Measurements from ENCODE around the gene SHISAL2A.
"Not testable (repeated sequence)": the region's sequence is repeated elsewhere in the genome, so short reads cannot be mapped to it uniquely, and the experiment has no call there.

SHISAL2A gene

DNA sequence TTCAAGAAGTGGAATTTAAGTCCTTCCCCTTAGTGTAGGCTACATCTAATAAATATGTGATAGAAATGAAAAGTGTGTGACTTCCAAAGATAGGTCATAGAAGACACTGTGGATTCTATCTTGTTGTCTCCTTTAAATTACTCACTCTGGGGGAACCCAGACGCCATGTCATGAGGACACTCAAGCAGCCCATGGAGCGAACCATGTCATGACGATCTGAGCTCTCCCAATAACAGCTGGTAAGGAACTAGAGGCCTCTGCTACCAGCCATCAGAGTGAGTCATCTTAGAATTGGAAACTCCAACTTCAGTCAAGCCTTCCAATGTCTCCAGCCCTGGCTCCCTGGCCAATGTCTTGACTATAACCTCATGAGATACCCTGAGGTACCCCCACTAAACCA is 58.9 kb downstream of the SHISAL2A start:
- H2BK120ac ChIP-seq (ENCODE audit: low read depth, low read length): no peak overlapping the region
- no peak for DNase-seq
- no CpG with 5 or more reads among the region's 3 CpGs for WGBS (ENCODE audit: extremely low coverage, insufficient coverage, low lambda C conversion rate)
- H3K4ac ChIP-seq (ENCODE audit: low read depth, low read length): no peak overlapping the region
- no peaks in the 10 kb centered on the region for H3K4me1 ChIP-seq (ENCODE audit: control insufficient read depth, low read depth, low read length)
- H3K4me3 ChIP-seq (ENCODE audit: low read length): no peak overlapping the region
- H4K8ac ChIP-seq (ENCODE audit: low read depth, low read length): no peak overlapping the region
- no peak overlapping the region for H4K5ac ChIP-seq (ENCODE audit: low read length)
- no peak overlapping the region for H3K9ac ChIP-seq (ENCODE audit: low read length)
- no peak overlapping the region for H3K56ac ChIP-seq (ENCODE audit: low read length)
- no peak overlapping the region for H3K23ac ChIP-seq (ENCODE audit: low read length)
- H3K36me3 ChIP-seq (ENCODE audit: control insufficient read depth, insufficient read depth, low read length): peaks cover 11% of the 10 kb centered on the region
- no peak overlapping the region for H3K4me2 ChIP-seq (ENCODE audit: low read length)
- no peak overlapping the region for H2BK5ac ChIP-seq (ENCODE audit: low read length)
- H2AK5ac ChIP-seq (ENCODE audit: low read length): no peak overlapping the region
- H3K27me3 ChIP-seq (ENCODE audit: insufficient read depth, low read length, poor library complexity): no peaks in the 10 kb centered on the region
- H2BK15ac ChIP-seq (replicated peaks; ENCODE audit: low read depth): no peak overlapping the region
- peaks cover 22% of the 10 kb centered on the region for H3K79me2 ChIP-seq (ENCODE audit: control insufficient read depth, insufficient read depth, low read length)
- no peak overlapping the region for H3K27ac ChIP-seq (ENCODE audit: low read depth, low read length)
- H3K18ac ChIP-seq (ENCODE audit: low read length): no peak overlapping the region
- H3K79me1 ChIP-seq (ENCODE audit: low read length): peaks cover 10% of the 10 kb centered on the region

- peaks cover 8% of the 10 kb centered on the region for H3K36me3 ChIP-seq (ENCODE audit: control insufficient read depth, insufficient read depth, low read length)
- DNase-seq: no peak
- no CpG with 5 or more reads among the region's 4 CpGs for WGBS (ENCODE audit: extremely low coverage, insufficient coverage, low lambda C conversion rate)
These were observed 59.7 kb downstream of the SHISAL2A start for GRCh38 chr1:52692697-52693096.

DNA sequence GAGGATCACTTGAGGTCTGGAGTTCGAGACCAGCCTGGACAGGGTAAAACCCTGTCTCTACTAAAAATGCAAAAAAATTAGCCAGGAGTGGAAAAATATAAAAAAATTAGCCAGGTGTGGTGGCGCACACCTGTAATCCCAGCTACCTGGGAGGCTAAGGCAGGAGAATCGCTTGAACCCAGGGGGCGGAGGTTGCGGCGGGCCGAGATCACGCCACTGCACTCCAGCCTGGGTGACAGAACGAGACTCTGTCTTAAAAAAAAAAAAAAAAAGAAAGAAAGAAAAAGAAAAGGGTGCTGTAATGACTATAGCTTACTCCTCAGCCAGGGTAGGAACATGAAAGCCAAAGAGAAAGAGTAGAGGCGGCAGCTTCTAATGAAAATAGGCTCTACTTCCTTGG is 60.4 kb downstream of the SHISAL2A start:
- WGBS (ENCODE audit: extremely low coverage, insufficient coverage, low lambda C conversion rate): no CpG with 5 or more reads among the region's 10 CpGs

More at GRCh38 chr1:52692697-52693096, 59.7 kb downstream of the SHISAL2A start:
- no peak overlapping the region for H3K4ac ChIP-seq (ENCODE audit: low read depth, low read length)
- no peak overlapping the region for H2AK5ac ChIP-seq (ENCODE audit: low read length)
- H2BK5ac ChIP-seq (ENCODE audit: low read length): no peak overlapping the region
- H3K9ac ChIP-seq (ENCODE audit: low read length): no peak overlapping the region
- no peak overlapping the region for H4K8ac ChIP-seq (ENCODE audit: low read depth, low read length)
- H3K23ac ChIP-seq (ENCODE audit: low read length): no peak overlapping the region
- peaks cover 9% of the 10 kb centered on the region for H3K79me1 ChIP-seq (ENCODE audit: low read length)
- no peak overlapping the region for H3K18ac ChIP-seq (ENCODE audit: low read length)
- no peak overlapping the region for H4K5ac ChIP-seq (ENCODE audit: low read length)
- no peaks in the 10 kb centered on the region for H3K4me1 ChIP-seq (ENCODE audit: control insufficient read depth, low read depth, low read length)
- no peak overlapping the region for H3K4me3 ChIP-seq (ENCODE audit: low read length)
- no peak overlapping the region for H2BK120ac ChIP-seq (ENCODE audit: low read depth, low read length)
- H3K27me3 ChIP-seq (ENCODE audit: insufficient read depth, low read length, poor library complexity): no peaks in the 10 kb centered on the region
- H3K79me2 ChIP-seq (ENCODE audit: control insufficient read depth, insufficient read depth, low read length): peaks cover 28% of the 10 kb centered on the region
- H3K4me2 ChIP-seq (ENCODE audit: low read length): no peak overlapping the region
- H2BK15ac ChIP-seq (replicated peaks; ENCODE audit: low read depth): no peak overlapping the region
- no peak overlapping the region for H3K27ac ChIP-seq (ENCODE audit: low read depth, low read length)
- H3K56ac ChIP-seq (ENCODE audit: low read length): no peak overlapping the region

GRCh38 chr1:52693843-52694242 is 60.9 kb downstream of the SHISAL2A start:
- peaks cover 6% of the 10 kb centered on the region for H3K36me3 ChIP-seq (ENCODE audit: control insufficient read depth, insufficient read depth, low read length)
- WGBS (ENCODE audit: extremely low coverage, insufficient coverage, low lambda C conversion rate): no CpG with 5 or more reads among the region's 1 CpG
- no peak overlapping the region for H2BK15ac ChIP-seq (replicated peaks; ENCODE audit: low read depth)

More for the DNA sequence above, 60.4 kb downstream of the SHISAL2A start:
- DNase-seq; H3K36me3 ChIP-seq (ENCODE audit: control insufficient read depth, insufficient read depth, low read length); H3K4ac ChIP-seq (ENCODE audit: low read depth, low read length); H3K27me3 ChIP-seq (ENCODE audit: insufficient read depth, low read length, poor library complexity); H3K79me1 ChIP-seq (ENCODE audit: low read length); H4K8ac ChIP-seq (ENCODE audit: low read depth, low read length); H3K56ac ChIP-seq (ENCODE audit: low read length); H4K5ac ChIP-seq (ENCODE audit: low read length); H3K9ac ChIP-seq (ENCODE audit: low read length); H2BK15ac ChIP-seq (replicated peaks; ENCODE audit: low read depth); H3K4me2 ChIP-seq (ENCODE audit: low read length); H3K23ac ChIP-seq (ENCODE audit: low read length); H2AK5ac ChIP-seq (ENCODE audit: low read length); H2BK5ac ChIP-seq (ENCODE audit: low read length); H2BK120ac ChIP-seq (ENCODE audit: low read depth, low read length); H3K4me3 ChIP-seq (ENCODE audit: low read length); H3K4me1 ChIP-seq (ENCODE audit: control insufficient read depth, low read depth, low read length); H3K18ac ChIP-seq (ENCODE audit: low read length); H3K27ac ChIP-seq (ENCODE audit: low read depth, low read length): not testable (repeated sequence)
- peaks cover 29% of the 10 kb centered on the region for H3K79me2 ChIP-seq (ENCODE audit: control insufficient read depth, insufficient read depth, low read length)

GRCh38 chr1:52695627-52696026 is 62.7 kb downstream of the SHISAL2A start:
- H3K4me3 ChIP-seq (ENCODE audit: low read length): no peak overlapping the region
- H3K79me2 ChIP-seq (ENCODE audit: control insufficient read depth, insufficient read depth, low read length): peaks cover 29% of the 10 kb centered on the region
- no peak overlapping the region for H3K18ac ChIP-seq (ENCODE audit: low read length)
- H3K4me2 ChIP-seq (ENCODE audit: low read length): no peak overlapping the region
- no peak overlapping the region for H3K9ac ChIP-seq (ENCODE audit: low read length)
- peaks cover 9% of the 10 kb centered on the region for H3K79me1 ChIP-seq (ENCODE audit: low read length)
- no peak for DNase-seq
- no CpG with 5 or more reads among the region's 7 CpGs for WGBS (ENCODE audit: extremely low coverage, insufficient coverage, low lambda C conversion rate)
- no peak overlapping the region for H2BK5ac ChIP-seq (ENCODE audit: low read length)
- no peak overlapping the region for H3K27ac ChIP-seq (ENCODE audit: low read depth, low read length)
- peaks cover 6% of the 10 kb centered on the region for H3K36me3 ChIP-seq (ENCODE audit: control insufficient read depth, insufficient read depth, low read length)
- H3K4me1 ChIP-seq (ENCODE audit: control insufficient read depth, low read depth, low read length): no peaks in the 10 kb centered on the region
- no peak overlapping the region for H4K5ac ChIP-seq (ENCODE audit: low read length)
- no peak overlapping the region for H3K4ac ChIP-seq (ENCODE audit: low read depth, low read length)
- no peaks in the 10 kb centered on the region for H3K27me3 ChIP-seq (ENCODE audit: insufficient read depth, low read length, poor library complexity)
- no peak overlapping the region for H3K23ac ChIP-seq (ENCODE audit: low read length)
- H2BK15ac ChIP-seq (replicated peaks; ENCODE audit: low read depth): no peak overlapping the region
- no peak overlapping the region for H2BK120ac ChIP-seq (ENCODE audit: low read depth, low read length)
- no peak overlapping the region for H2AK5ac ChIP-seq (ENCODE audit: low read length)
- H4K8ac ChIP-seq (ENCODE audit: low read depth, low read length): no peak overlapping the region
- H3K56ac ChIP-seq (ENCODE audit: low read length): no peak overlapping the region

More at GRCh38 chr1:52693843-52694242, 60.9 kb downstream of the SHISAL2A start:
- Histone ChIP-seq H3K4me2 (ENCODE audit: low read length) (no peak overlapping the region), H3K4me1 (ENCODE audit: control insufficient read depth, low read depth, low read length) (no peaks in the 10 kb centered on the region), H3K4ac (ENCODE audit: low read depth, low read length) (no peak overlapping the region), H3K23ac (ENCODE audit: low read length) (no peak overlapping the region), H3K9ac (ENCODE audit: low read length) (no peak overlapping the region), H3K56ac (ENCODE audit: low read length) (no peak overlapping the region), H2BK120ac (ENCODE audit: low read depth, low read length) (no peak overlapping the region), H2AK5ac (ENCODE audit: low read length) (no peak overlapping the region), H3K4me3 (ENCODE audit: low read length) (no peak overlapping the region), H3K79me1 (ENCODE audit: low read length) (peaks cover 9% of the 10 kb centered on the region), H3K27ac (ENCODE audit: low read depth, low read length) (no peak overlapping the region), H3K27me3 (ENCODE audit: insufficient read depth, low read length, poor library complexity) (no peaks in the 10 kb centered on the region), H3K79me2 (ENCODE audit: control insufficient read depth, insufficient read depth, low read length) (peaks cover 29% of the 10 kb centered on the region), H3K18ac (ENCODE audit: low read length) (no peak overlapping the region), H2BK5ac (ENCODE audit: low read length) (no peak overlapping the region), H4K8ac (ENCODE audit: low read depth, low read length) (no peak overlapping the region), H4K5ac (ENCODE audit: low read length) (no peak overlapping the region)
- DNase-seq: no peak
